Measurements from ENCODE around the gene IQCH.
"Not testable (repeated sequence)": the region's sequence is repeated elsewhere in the genome, so short reads cannot be mapped to it uniquely, and the experiment has no call there.

Gene IQCH

DNA sequence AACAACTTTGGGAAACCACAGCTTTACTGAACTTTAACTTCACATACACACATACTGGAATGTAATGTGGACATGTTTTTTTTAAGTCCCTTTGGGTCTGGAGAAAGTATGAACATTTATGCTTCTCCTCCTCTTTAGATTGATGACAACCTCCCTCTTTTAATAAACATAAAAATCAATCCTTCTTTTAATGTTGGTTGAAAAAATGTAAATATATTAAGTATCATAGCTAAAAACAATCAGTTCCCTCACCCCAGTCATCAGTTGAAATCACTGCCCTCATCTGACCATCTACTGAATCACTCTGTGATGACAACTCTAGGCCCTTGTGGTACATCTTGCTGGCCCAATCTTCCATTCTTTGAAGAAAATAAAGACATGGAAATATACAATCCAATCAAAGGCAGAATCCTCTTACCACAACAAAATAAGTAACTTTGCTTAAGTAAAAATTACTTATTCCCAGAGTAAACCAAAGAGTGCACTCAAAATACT lies 6.5 kb upstream of the IQCH start:
- DNase-seq: no peak

DNA sequence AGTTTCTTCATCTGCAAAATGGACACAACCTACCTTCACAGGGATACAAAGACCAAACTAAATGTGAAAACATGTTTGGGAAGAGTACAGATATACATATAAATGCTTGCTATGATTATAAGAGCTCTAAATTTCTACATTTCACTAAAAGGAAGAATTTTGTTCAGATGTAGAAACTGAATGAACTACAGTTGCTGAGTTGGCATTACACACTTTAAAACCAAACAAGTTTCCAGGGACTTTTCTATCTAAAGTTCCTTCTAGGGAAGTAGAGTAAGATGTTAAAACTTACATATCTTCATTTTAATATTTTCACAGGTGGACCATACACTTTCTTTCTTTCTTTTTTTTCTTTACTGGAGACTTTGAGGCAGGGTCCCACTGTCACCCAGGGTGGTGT lies 4.8 kb upstream of the IQCH start:
- no peak for DNase-seq

DNA sequence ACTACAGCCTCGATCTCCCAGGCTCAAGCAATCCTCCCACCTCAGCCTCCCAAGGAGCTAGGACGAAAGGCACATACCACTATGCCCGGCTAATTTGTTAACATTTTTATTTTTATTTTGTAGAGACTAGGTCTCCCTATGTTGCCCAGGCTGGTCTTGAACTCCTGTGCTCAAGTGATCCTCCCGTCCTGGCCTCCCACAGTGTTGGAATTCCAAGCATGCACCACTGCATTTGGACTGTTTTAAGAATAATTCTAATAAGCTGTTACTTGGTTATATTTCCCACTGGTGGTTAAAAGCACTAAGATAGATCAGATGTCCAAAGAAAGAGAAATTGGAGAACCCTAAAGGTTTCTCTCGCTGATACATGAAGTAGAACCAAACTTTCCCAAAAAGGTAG lies 3.3 kb upstream of the IQCH start:
- no peak for DNase-seq

DNA sequence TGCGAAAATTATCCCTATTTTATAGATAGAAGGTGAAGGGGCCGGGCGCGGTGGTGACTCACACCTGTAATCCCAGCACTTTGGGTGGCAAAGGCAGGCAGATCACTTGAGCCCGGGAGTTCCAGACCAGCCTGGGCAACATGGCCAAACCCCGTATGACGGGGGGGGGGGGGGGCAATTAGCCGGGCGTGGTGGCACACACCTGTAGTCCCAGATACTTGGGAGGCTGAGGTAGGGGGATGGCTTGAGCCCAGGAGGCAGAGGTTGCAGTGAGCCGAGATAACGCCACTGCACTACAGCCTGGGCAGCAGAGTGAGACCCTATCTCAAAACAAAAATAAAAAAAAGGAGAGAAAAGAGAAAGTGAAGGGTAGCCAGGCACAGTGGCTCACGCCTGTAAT lies 1.5 kb upstream of the IQCH start:
- no peak for DNase-seq

DNA sequence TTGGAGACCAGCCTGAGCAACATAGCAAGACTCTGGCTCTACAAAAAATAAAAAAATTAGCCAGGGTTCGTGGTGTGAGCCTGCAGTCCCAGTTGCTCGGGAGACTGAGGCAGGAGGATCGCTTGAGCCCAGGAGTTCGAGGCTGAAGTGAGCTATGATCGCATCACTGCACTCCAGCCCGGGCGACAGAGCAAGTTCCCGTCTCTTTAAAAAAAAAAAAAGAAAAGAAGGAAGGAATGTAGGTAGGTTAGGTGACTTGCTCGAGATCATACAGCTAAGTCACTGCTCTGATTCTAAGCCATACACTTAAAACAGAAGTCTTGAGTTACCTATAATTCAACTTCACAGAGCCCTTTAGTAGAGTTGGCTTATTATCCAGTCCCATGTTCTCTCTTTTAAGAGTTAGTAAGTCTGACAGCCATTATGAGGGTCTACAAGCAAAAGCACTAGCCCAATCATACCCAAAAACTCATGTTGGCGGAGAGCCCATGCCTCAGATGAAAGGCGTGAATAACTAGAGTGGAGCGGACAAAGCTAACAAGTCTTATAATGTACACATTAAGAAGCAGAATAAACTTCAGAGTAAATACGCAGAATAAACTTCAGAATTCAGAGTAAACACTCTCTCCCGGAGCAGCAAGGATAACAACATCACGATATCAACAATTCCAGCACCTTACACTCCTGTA lies 893 bp upstream of the IQCH start:
- DNase-seq: no peak

DNA sequence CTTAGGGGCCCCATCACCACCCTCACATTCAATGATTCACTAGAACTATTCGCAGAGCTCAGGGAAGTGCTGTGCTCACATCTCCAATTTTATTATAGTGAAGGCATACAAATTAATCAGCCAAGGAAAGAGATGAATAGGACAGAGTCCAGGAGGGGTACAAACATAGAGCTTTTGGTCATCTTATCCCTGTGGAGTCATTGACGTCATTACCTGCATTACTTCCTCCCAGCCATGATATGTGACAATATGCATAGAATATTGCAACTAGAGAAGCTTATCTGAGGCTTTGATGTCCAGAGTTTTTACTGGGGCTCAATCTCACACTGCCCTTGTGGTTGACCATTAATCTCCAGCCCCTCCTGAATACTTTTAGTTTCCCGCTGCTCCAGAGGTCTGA lies 1.5 kb downstream of the IQCH start:
- DNase-seq: no peak

DNA sequence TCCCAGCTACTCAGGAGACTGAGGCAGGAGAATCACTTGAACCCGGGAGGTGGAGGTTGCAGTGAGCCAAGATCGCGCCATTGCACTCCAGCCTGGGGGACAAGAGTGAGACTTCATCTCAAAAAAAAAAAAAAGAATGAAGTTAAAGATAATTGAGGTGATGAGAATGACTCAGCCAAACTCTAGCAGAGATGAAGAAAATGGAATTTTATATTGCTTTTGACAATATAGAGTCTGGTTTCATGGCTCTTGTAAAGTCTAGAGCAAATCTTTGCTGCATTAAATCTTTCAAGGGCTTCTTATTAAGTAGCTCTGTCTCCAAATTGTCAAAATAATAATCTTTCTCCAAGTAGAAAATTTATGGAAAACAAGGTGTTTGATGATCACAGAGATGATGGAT lies 3.8 kb downstream of the IQCH start:
- DNase-seq: not testable (repeated sequence)

DNA sequence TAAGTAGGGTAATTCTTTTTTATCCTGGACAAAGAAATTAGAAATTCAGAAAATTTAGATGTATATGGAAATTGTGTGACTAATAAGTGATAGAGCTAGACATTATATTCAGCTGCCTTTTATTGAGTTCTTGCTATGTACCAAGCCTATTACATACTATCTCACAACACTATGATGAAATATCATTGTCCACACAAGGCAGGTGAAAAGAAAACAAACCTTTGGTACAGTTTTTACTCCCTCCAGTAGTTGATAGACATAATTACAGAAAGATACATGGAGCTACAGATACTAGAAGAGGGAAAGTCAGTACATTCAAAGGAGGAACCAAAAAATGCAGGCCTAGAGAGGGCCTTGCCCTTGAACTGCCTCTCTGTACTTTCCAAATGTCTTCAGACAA lies 4.8 kb downstream of the IQCH start:
- DNase-seq: no peak

DNA sequence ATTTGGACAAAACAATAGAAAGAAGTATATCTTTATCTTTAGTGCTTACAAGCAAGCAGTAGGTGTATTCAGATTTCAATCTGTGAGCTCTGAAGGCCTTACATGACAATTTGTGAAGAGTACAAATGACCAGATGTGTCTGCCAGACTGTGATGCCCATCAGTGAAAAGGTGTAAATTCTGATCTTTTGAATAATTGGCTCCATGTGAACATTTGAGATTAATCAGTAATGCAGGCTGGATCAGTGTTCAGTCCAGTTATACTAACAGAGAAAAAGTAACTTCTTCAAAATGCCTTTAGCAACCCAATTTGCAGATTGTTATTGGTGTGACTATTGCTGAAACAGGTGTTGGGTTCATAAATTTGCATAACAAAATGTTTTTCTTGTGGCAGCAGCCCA lies 5.2 kb downstream of the IQCH start:
- no peak for DNase-seq

DNA sequence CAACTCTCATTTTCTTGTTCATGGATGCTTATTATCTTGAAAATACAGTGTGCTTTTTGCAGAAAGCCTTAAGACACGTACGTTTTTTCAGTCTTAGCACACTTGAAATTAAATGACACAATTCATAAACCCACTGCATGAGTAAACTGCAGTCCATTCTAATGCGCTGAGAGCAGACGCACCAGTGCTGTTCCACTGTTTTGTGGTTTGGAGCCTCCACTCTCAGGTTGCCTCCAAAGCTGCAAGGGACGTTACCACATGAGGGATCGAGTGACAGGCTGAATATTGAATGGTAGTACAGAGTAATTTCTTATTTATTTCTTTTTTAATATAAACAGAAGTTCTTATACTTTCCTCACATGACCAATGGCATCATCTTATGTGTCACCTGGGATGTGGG lies 12.3 kb downstream of the IQCH start:
- no peak for DNase-seq

DNA sequence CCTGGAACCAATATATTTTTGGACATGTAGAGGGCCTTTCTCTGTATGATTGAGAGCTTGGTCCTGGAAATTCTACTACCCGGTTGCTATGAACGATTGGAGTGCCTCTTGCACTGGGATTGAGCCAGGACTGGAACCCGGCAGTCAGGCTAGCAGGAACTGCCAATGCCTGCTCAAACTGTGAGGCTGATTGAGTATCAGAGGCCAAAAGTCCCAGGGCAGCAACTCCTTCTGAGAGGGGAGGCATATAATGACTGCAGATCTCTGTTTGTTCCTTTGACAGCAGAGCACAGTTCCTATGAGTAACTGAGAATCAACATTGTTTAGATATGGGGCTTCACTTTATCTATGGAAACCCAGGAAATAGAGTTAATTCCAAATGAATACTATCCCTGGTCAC lies 12.9 kb downstream of the IQCH start:
- DNase-seq: no peak

DNA sequence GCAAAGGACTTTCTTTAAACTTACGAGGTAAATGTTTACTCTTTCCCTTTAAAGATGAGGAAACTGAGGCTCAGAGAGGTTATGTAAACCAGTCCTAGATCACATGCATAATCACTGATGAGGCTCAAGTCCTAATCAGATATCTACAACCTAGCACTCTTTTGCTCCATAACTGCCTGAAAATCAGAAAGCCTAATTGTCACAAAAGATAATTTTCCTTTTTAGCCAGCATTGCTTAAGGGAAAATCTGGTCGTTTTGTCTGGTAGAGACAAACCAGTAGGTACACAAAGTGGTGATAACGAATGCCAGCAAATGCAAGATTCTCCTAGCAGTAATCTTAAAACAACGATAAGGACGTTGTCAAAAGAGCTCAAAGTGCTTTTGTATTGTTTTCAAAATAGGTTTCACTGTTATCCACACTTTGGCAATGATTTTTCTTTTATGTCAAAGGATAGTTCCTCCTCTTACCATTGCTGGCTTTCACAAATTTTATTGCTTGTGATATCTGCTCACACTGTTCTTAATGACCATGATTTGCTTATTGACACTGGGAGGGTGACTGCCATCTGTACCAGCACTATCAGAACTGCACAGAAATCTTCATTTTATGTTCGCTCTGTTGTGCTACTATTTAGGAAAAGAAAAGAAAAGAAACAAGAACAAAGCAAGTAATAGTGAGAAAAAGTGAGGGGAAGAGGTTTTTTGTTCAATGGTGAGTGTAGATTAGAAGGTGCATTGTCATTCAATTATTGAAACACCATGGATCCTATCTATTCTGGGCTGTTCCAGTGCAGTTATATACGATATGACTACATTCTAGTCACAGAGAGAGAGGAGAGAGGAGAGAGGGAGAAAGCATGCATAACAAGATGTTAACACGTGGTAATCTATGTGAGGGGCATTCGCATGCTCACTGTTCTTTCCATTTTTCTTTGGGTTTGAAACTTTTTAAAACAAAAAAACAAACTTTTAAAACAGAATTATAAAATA lies 13.7 kb downstream of the IQCH start:
- DNase-seq: no peak

DNA sequence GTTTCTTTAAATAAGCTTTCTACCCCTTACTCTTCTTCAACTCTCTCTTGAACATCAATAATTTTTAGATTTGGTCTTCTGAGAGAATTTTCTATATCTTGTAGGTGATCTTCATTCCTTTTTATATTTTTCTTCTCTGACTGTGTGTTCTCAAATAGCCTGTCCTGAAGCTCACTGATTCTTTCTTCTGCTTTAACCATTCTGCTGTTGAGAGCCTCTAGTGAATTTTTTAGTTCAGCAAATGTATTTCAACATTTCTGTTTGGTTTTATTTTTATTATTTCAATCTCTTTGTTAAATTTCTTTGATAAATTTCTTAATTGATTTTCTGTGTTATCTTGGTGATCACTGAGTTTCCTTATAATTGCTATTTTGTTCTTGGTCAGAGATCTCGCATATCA lies 19.6 kb downstream of the IQCH start:
- no peak for DNase-seq

DNA sequence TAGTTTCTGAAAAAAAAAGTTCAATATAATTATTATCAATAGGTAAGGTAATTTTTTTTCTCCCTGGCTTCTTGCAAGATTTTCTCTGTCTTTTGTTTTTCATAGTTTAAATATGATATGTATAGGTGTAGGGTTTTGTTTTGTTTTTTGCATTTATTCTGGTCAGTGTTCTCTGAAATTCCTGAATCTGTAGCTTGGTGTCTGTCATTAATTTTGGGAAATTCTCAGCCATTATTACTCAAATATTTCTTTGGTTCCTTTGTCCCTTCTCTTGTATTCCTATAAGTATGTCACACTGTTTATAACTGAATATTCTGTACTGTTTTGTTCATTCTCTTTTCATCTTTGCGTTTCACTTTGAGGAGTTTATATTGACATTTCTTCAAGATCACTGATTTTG lies 22.1 kb downstream of the IQCH start:
- no peak for DNase-seq

DNA sequence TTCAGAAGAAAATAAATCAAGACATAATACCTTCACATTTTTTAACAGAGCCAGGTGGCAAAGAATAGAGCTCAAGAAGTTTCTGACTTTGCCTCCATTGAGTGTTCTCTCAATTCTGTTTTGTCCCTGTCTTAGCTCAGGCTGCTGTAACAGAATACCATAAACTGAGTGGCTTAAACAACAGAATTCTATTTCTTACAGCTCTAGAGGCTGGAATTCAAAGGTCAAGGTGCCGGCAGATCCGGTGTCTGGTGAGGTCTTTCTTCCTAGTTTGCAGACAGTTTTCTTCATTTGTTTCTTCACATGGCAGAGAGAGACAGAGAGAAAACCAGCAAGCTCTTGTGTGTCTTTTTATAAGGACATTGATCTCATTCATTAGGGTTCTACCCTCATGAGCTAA lies 25.6 kb downstream of the IQCH start:
- DNase-seq: no peak

DNA sequence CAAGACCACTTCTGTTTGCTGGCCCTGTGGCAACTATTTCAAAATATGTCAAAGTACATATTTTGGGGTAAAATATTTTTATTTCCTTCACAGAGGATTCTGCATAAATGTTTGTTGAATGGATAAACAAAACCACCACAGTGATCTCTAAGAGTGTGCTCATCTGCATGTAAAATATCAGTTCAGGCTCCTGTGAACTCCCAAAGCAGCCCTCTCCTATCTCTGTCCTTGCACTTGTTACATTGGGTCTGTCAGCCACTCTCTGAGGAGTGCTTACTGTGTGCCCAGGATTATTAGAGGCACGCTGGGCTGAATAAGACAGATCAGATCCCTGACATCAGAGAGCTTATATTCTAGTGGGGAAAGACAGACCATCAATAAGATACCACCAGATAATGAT lies 27.1 kb downstream of the IQCH start:
- no peak for DNase-seq

DNA sequence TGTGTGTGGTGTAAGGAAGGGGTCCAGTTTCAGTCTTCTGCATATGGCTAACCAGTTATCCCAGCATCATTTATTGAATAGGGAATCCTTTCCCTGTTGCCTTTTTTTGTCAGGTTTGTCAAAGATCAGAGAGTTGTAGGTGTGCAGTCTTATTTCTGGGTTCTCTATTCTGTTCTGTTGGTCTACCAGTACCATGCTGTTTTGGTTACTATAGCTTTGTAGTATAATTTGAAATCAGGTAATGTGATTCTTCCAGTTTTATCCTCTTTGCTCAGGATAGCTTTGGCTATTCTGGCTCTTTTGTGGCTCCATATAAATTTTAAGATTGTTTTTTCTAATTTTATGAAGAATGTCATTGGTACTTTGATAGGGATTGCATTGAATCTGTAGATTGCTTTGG lies 31.0 kb downstream of the IQCH start:
- DNase-seq: not testable (repeated sequence)

DNA sequence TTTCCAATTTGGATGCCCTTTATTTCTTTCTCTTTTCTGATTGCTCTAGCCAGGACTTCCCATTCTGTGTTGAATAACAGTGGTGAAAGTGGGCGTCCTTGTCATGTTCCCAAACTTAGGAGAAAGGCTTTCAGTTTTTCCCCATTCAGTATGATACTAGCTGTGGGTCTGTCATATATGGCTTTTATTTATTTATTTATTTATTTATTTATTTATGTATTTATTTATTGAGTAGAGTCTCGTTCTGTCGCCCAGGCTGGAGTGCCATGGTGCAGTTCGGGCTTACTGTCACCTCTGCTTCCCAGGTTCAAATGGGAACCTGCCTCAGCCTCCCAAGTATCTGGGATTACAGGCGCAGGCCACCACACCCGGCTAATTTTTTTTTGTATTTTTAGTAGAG lies 31.8 kb downstream of the IQCH start:
- DNase-seq: not testable (repeated sequence)

DNA sequence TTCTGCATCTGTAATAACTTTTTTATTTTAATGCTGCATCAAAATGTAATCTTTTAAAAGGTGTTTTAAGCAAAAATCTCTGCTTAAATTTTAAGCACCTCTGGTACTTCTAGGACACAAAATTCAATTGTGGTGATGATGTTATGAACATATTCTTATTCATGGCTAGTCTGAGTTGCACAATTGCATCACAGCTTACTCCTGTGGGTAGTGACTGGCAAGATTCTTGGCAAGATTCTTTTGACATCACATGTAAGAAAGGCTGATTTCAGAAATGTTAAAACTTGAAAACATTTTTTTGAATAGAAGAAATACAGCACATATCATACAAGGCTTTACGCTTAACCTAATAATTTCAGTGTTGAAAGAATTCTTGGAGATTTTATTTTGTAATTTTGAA lies 35.7 kb downstream of the IQCH start:
- DNase-seq: no peak

DNA sequence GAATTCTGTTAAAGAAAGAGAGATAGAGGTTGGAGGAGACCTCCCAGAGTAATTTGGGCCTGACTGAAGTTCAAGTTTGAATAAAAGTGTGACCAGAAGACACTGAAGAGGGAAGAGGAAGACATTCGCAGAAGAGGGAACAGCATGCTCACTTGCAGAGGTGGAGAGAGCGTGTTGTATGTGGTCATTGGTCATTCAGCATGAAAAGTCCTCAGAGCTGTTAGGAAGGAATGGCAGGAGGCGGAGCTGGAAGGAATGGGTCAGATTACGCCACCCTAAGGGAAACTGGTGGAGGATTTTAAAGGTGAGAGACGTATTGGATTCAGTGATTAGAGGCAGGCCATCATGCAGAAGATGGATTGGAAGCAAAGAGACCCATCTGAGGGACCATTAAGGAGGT lies 41.6 kb downstream of the IQCH start:
- no peak for DNase-seq

DNA sequence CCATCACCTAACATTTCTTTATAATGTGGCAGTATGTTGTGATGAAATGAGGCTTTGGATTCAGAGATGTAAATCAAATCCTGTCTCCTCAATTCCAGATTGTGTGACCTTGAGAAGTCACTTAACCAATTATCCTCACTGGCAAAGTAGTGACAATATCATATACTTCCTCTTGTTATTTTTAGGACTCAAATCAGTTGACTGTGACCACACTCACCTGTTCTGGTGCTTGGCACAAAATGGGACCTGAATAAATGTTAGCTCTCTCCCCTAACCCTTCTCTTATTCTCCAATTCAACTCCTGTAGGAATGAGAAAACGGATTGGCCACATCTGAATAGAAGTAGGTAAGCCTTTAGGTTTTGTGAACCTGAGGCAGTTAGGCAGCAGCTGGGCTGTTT lies 42.1 kb downstream of the IQCH start:
- no peak for DNase-seq

DNA sequence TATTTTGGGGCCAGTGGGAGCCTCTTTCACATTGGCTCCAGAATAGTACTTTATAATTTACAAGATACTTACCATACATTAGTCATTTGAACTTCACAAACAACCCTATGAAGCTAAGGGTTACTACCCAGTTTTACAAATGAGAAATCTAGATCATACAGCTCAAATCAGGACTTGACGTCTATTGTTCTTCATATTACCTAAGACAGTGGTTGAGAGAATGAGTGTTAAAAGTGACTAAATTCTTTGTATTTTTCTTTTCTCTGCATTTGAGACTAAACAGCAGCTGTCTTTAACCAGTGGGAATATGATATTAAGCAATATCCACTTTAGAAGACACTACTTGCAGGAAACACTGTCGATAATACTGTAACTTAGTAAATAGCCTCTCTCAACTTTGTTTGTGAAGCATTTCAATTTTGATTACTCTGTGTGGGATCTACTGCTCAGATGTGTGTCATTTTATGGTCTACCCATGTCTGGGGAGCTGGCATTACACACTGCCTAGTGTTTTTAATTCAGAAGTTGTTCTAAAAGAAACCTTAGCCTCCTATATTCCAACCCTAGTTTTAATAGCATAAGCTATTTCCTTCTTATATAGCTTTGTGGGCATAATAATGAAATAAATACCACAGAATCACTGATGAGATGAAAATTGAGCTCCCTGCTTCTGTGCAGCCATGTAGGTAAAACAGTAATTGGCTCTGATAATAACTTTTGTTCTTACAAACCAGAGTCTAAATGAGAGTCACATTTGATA lies 45.9 kb downstream of the IQCH start:
- no peak for DNase-seq
